ENCODE data around the gene SLC38A10.
A peak's percentile ranks its signal among the peaks of the same experiment; 100 is the strongest.
"Not testable (repeated sequence)": the region's sequence is repeated elsewhere in the genome, so short reads cannot be mapped to it uniquely, and the experiment has no call there.

Gene SLC38A10

DNA sequence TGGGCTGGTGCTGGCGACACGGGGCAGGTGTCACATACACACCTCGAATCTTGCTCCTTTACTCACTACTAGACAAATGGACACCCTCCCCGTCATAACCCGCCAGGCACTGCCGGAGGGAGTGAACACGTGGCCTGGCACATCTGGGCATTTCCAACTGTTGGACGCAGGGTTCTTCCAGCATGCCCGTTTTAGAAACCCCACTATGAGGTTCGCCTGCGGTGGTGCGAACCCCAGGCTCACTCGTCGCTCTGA lies 65.5 kb downstream of the SLC38A10 start:
- H3K4me3 ChIP-seq (ENCODE audit: low read depth, low read length), result no peak overlapping the region
- TF ChIP-seq, protein P1, sequence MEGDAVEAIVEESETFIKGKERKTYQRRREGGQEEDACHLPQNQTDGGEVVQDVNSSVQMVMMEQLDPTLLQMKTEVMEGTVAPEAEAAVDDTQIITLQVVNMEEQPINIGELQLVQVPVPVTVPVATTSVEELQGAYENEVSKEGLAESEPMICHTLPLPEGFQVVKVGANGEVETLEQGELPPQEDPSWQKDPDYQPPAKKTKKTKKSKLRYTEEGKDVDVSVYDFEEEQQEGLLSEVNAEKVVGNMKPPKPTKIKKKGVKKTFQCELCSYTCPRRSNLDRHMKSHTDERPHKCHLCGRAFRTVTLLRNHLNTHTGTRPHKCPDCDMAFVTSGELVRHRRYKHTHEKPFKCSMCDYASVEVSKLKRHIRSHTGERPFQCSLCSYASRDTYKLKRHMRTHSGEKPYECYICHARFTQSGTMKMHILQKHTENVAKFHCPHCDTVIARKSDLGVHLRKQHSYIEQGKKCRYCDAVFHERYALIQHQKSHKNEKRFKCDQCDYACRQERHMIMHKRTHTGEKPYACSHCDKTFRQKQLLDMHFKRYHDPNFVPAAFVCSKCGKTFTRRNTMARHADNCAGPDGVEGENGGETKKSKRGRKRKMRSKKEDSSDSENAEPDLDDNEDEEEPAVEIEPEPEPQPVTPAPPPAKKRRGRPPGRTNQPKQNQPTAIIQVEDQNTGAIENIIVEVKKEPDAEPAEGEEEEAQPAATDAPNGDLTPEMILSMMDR (IDR thresholded peaks at IDR 0.05; ENCODE audit: low read depth, low read length), result no peak

DNA sequence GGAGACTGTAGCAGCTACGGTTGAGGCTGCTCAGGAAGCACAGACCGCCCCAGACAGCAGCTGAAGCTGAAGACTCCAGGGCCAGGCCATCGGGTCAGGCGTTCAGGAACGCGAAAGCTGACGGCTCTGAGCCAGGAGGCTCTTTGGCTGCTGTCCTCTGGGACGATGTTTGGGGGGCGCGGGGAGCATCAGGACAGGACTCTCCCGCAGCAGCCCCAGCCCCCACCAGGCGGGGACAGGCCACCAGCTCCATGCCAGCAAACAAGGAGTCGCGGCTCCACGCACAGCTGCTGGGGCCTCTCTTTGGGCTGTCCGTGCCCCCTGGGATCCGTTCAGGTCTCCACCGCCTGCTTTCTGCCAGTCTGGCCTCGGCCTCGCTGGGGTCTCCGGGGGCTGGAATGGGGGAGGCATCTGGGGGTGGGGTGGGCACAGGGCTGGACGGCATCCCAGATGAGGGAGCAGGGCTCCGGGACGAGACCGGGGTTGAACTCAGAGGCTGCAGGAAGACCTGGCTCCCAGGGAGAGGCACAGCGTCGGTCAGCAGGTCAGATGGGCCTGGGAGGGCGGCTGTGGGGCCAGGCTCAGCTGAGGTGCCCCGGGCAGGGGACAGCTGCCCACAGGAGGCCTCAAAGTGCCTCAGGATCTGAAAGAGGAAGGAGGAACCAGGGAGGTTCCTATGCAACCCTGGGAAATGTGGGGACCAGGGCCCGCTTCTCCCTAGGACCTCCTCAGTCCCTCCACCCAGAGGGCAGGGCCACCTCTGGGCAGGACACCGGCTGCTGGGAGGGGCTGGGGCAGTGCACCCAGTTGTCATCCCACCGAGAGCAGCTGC lies 66.1 kb downstream of the SLC38A10 start:
- TF ChIP-seq, protein P1 (IDR thresholded peaks at IDR 0.05; ENCODE audit: low read depth, low read length), result no peak
- H3K4me3 ChIP-seq (ENCODE audit: low read depth, low read length), result no peak overlapping the region

DNA sequence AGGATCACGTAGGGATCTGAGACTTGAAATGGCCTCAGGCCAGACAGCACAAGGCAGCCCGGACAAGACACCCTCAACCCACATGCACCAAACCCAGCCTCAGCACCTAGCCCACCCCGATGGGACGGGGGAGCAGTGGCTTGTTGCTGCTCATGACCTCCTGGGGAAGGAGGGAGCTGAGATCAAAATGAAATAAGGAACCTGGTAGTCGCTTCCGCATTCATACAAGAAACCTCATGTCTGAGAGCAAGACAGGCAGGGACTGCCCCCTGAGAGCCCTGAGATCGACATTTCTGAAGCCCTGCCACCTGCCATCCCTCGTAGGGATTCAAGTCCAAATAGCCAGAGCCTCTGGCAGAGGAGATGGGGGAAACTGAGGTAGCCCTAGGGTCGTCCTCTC lies 66.7 kb downstream of the SLC38A10 start:
- H3K4me3 ChIP-seq (ENCODE audit: low read depth, low read length), result no peak overlapping the region
- TF ChIP-seq, protein P1 (IDR thresholded peaks at IDR 0.05; ENCODE audit: low read depth, low read length), result no peak

DNA sequence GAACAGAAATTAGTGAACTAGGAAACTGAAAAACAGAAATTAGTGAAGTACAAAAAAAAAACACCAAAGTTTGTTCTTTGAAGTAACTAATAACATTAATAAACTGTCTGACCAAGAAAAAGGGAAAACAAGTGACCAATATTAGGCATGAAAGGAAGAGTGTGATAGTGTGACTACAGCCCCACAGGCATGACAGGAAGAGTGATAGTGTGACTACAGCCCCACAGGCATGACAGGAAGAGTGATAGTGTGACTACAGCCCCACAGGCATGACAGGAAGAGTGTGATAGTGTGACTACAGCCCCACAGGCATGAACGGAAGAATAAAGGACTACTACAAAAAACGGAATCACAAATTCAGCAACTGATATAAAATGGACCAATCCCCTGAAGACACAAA lies 67.5 kb downstream of the SLC38A10 start:
- H3K4me3 ChIP-seq (ENCODE audit: low read depth, low read length), result not testable (repeated sequence)

DNA sequence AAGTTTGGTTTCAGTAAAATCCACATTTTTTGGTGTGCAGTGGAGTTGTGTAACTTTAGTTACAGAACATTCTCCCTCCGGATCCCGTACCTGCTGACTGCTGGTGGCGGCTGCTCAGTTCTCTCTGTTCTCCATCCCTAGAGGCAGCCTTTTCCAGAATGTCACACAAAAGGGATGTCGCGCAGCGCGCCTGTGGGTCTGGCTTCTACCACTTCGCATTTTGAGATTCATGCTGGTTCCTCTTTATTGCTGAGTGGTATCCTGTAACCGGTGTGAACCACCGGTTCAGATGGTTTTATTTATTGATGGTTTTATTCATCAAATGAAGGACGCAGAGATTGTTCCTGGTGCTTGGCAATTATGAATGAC lies 71.4 kb downstream of the SLC38A10 start:
- TF ChIP-seq, protein P1 (IDR thresholded peaks at IDR 0.05; ENCODE audit: low read depth, low read length), result no peak
- H3K4me3 ChIP-seq (ENCODE audit: low read depth, low read length), result peak overlapping the region; percentile 52

DNA sequence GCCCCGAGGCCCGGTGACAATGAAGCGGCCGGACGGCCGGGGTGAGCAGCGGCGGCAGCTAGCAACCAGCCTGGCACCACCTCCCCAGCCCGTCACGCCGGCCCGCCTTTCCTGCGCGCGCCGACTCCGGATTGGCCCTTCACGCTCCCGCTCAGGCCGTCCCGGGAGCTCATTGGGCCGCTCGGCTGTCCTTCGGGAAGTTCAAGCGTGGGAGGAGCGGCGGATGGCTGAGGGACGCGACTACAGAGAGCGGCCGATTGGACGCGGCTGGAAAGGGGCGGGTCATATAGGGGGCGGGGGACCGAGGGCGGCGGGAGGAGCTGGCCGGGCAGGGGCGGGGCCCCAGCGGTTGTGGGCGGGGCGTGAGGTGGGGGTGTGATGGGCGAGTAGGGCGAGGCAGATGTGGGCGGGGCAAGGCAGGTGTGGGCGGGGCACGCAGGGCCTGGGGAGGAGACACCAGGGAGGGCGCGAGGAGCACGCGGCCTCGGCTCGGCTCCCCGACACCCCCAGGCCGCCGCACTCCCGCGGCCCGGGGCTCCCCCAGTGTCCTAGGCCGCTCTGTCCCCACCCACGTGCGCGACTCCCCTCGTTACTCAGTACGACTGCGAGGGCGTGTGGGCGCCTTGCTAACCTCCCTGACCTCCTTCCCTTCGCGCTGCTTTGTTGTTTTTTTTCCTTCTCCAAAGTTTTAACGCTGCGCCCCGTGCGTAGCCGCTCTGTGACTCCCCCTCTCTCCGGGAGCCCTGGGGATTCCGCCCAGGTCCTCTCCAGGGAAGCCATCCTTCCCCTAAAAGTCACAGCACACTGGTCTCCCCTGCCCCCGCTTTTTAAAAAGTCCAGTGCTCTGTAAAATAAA lies 72.0 kb downstream of the SLC38A10 start, which contains the start of gene CEP131:
CEP131 (minus strand) TSS at position 60 of the 856 bp plus-strand sequence. CDS start 2,909 bp downstream, outside the sequence.
- TF ChIP-seq, protein P1 (IDR thresholded peaks at IDR 0.05; ENCODE audit: low read depth, low read length), result no peak
- H3K4me3 ChIP-seq (ENCODE audit: low read depth, low read length), result peak within 1 kb of the TSS; percentile 81

DNA sequence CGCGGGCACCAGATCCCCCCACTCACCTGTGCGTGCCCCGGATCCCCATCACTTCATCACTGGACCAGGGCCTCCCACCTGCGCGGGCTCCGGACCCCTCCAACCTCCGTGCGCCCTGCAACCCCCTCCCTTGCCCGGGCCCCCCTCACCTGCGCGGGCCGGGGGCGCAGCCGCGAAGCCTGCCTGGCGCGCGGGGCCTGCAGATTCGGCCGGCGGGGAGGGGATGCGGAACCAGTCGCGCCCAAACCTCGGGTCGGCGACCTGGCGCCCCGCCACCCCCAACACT lies 72.5 kb downstream of the SLC38A10 start:
- H3K4me3 ChIP-seq (ENCODE audit: low read depth, low read length), result peak overlapping the region; percentile 81
- TF ChIP-seq, protein P1 (IDR thresholded peaks at IDR 0.05; ENCODE audit: low read depth, low read length), result no peak

Measured in WI38 (cell line).